Mucosa of stomach (tissue), 1 donor: ENCODE measurements around the gene CHERP.

Experiments used
- H3K27me3 ChIP-seq: one replicate; pipeline ENCODE4 v1.7.0; 2013; ENCODE audit warnings: mild to moderate bottlenecking, low read length; ENCODE audit not compliant: control insufficient read depth, insufficient read depth
- H3K36me3 ChIP-seq: one replicate; pipeline ENCODE4 v1.7.0; 2013; ENCODE audit warnings: low read length; ENCODE audit not compliant: control insufficient read depth, insufficient read depth
- H3K4me1 ChIP-seq: one replicate; pipeline ENCODE4 v1.7.0; 2013; ENCODE audit warnings: mild to moderate bottlenecking, low read length; ENCODE audit not compliant: control insufficient read depth, insufficient read depth
- H3K4me3 ChIP-seq: one replicate; pipeline ENCODE4 v1.7.0; 2013; ENCODE audit warnings: low read length
- H3K9ac ChIP-seq: one replicate; pipeline ENCODE4 v1.7.0; 2013; ENCODE audit warnings: mild to moderate bottlenecking, low read length, moderate library complexity
- H3K9me3 ChIP-seq: one replicate; pipeline ENCODE4 v1.7.0; 2013; ENCODE audit warnings: mild to moderate bottlenecking, low read length, moderate library complexity; ENCODE audit not compliant: control insufficient read depth
- donor health status: Pancreatic carcinoma.

CHERP gene

DNA sequence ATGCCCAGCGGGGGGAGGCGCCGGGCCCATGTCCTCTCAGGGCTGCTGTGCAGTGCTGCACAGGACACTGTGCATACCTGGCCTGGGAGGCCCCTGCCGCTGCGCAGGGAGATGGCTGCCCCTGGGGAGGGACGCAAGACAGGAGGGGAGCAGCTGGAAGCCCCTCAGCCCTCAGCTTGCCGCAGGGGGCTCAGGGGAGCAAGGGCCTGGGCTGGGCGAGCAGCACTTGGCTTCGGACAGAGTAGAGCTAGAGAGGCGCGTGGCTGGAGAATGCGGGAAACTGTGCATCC lies 10.9 kb downstream of the CHERP start:
- no peaks in the 10 kb centered on the region for H3K4me1 ChIP-seq
- no peak overlapping the region for H3K4me3 ChIP-seq
- H3K9ac ChIP-seq, result no peak overlapping the region
- H3K36me3 ChIP-seq, result peaks cover 26% of the 10 kb centered on the region
- H3K27me3 ChIP-seq, result no peaks in the 10 kb centered on the region
- no peaks in the 10 kb centered on the region for H3K9me3 ChIP-seq

DNA sequence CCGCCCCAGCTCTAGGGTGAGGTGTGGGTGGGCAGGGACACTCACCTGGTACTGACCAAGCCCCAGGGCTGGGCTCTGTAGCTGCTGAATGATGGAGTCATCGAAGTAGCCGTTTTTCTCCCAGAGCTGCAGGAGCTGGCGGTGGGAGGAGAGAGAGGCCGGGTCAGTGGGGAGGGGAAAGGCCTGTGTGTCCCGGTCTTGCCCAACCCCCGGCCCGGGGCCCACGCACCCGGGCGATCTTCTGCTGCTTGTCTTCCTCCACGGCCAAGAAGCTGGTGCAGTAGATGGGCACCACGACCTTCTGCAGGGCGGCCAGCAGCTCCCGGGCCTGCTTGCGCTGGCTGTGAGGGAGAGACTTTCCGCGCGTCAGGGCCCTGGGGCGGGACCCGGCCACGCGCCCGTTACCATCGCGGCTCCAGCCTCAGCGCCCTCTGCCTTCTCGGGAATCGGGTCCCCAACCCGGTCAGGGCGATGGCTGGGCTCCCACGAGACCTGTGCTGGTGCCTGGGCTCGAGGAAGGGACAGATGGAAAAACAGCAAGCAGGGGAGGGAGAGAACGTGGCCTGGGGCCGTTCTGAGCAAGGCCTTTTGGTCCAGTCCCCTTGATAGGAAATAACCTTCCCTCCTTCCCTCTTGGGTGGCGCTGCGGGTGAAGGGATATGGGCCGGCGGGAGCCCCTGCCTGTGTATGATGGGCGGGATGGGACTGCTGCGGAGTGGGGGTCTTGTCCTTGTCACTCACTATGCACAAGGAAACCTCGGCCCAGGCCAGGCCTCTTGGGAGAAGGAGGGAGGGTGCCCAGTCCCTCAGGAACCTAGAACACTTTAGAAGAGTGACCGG lies 11.5 kb downstream of the CHERP start:
- no peak overlapping the region for H3K9ac ChIP-seq
- H3K27me3 ChIP-seq, result no peaks in the 10 kb centered on the region
- H3K4me1 ChIP-seq, result no peaks in the 10 kb centered on the region
- peaks cover 26% of the 10 kb centered on the region for H3K36me3 ChIP-seq
- no peak overlapping the region for H3K4me3 ChIP-seq
- H3K9me3 ChIP-seq, result no peaks in the 10 kb centered on the region

DNA sequence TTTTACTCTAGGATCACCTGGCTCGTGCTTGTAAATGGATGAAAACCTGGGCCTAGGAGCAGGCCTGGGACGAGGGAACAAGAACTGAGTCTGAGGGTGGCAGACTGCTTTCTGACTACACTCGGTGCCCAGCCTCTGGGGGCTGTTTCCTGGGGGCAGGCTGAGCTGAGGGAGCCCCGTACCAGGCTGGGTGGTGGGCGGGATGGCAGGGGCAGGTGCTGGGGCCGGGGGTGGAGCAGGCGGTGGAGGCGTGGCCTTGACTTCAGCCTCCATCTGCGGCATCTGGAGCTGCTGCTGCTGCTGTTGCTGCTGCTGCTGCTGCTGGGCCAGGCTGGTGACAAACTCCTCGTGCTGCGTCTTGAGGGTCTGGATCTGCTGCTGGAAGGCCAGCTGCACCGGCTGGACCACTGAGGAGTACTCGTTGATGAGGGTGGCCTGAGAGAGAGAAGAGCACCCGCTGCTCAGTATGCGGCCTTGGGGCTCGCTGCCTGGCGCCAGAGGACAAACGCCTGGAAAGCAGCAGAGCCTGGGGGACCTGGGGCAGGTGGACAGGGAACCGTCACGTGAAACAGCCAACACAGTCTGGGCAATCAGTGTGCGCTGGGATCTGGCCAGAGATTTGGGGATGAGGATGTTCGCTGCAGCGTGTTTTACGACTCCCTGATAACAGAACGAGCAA lies 12.6 kb downstream of the CHERP start:
- no peak overlapping the region for H3K9ac ChIP-seq

DNA sequence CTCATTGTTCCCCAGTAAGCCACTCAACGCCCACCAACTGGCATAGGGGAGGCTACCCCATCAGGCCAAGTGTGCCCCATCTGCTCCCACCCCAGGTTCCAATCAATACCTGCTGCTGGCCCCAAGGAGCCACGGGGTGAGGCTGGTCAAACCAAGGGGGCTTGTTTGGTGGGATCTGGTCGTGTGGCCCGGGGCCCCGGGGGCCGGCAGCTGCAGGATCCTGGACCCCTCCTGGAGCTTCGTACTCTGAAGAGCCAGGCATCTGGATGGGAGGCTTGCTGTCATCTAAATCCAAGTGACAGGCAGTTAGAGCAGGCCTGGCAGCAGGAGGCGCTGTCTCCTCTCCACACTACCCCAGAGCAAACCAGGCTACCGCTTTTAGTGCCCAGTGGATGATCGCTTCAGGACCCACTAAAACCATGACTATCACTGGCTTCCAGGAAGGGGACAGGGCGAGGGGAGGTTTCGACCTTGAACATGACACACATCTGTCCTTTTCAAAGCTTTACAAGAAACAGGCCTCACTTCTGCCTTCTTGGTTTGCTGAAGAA lies 14.2 kb downstream of the CHERP start:
- H3K4me1 ChIP-seq, result no peaks in the 10 kb centered on the region
- H3K27me3 ChIP-seq, result no peaks in the 10 kb centered on the region
- H3K9ac ChIP-seq, result no peak overlapping the region
- H3K4me3 ChIP-seq, result no peak overlapping the region
- peaks cover 35% of the 10 kb centered on the region for H3K36me3 ChIP-seq
- no peaks in the 10 kb centered on the region for H3K9me3 ChIP-seq

More for the DNA sequence above, 12.6 kb downstream of the CHERP start:
- Histone ChIP-seq H3K4me3 (no peak overlapping the region), H3K36me3 (peaks cover 26% of the 10 kb centered on the region), H3K9me3 (no peaks in the 10 kb centered on the region), H3K4me1 (no peaks in the 10 kb centered on the region), H3K27me3 (no peaks in the 10 kb centered on the region)

DNA sequence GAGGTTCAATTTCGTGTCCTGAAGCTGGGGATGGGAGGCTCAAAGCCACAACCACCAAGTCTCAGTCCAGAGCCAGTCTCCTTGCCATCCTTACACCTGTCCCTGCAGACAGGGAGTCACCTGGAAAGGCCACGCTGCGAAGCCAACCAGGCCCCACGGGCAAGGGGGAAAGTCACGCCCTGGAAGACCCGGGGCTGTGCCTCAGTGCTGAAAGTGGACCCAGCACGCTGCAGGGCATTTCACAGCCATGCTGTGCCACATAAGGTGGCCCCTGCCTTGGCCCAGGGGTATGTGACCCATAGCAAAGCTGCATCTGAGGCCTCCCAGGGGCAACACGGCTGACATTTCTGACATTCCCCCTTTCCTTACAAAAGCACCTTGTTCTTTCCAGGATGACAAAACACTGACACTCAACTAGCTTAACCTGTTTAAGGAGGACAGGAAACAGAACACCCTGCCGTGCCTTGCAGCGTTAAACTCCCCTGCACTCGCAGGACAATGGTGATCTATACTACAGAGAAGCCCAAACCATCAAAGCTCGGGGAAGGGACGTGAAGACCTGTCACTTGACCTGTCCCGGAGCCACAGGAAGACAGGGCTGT lies 14.8 kb downstream of the CHERP start:
- H3K4me1 ChIP-seq, result no peaks in the 10 kb centered on the region
- H3K4me3 ChIP-seq, result no peak overlapping the region
- peaks cover 38% of the 10 kb centered on the region for H3K36me3 ChIP-seq
- H3K9ac ChIP-seq, result no peak overlapping the region
- no peaks in the 10 kb centered on the region for H3K9me3 ChIP-seq
- no peaks in the 10 kb centered on the region for H3K27me3 ChIP-seq

DNA sequence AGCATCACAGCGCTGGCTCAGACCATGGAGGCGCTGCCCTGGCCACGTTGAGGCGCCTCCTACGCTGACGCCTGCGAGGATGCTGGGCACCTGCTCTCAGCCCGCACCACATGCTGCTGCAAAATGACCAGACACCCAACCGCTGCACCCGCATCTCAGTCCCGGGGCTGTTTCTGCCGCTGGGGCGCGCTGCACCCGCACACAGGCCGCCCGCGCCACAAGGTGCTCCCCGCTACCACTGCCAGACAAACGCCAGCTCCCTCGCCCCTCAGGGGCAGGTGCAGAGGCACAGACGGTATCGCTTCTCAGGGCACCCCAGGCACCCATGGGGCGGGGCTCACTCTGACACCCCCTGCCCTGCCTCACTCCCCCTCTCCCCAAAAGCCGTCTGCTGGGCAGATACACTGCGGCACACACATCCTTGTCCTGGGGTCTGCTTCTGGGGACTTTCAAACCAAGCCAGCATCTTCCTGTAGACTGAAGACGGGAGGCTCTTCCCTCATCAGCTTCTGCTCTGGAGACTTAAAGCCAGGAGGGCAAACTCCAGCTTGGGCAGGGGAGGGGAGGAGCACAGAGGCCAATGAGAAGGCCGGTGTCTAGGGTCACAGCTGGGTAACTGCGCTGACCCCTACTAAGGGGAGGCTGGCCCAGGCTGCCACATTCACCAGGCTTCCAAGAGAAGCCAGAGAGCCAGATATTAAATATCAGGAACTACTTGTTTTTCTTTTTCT lies 16.3 kb downstream of the CHERP start:
- no peaks in the 10 kb centered on the region for H3K27me3 ChIP-seq
- no peaks in the 10 kb centered on the region for H3K4me1 ChIP-seq
- no peaks in the 10 kb centered on the region for H3K9me3 ChIP-seq
- H3K36me3 ChIP-seq, result peaks cover 39% of the 10 kb centered on the region
- no peak overlapping the region for H3K9ac ChIP-seq
- H3K4me3 ChIP-seq, result no peak overlapping the region

DNA sequence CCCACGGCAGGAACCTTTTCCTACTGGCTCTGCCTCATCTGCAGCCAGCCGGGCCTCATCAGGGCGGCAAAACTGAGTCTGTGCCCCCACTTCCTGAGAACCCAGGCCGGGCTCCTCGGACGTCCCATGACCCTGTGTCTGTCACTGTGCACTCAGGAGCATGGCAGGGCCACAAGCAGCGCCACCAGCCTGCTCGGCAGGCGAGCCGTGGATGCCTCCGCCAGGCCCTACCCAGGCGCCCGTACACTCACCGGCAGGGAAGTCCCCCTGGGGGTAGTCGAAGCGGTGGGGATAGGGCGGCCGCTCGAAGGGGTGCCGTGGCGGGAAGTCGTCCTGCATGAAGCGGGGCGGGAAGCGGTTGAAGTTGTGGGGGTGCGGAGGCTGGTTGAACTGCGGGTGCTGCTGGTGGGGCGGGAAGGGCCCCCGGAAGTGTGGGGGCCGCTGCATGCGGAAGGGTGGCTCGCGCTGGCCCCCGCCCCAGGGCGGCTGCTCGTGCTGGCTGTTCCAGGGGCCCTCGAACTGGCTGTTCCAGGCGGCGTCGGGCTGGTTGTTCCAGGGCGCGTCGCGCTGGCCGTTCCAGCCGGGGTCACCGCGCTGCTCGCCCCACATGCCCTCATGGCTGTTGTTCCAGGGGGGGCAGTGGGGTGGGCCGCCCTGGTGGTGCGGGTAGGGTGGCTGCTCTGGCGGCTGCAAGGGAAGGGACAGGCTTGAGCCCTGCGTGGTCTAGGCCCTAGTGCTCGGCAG lies 17.1 kb downstream of the CHERP start:
- Histone ChIP-seq H3K36me3 (peaks cover 37% of the 10 kb centered on the region), H3K9ac (no peak overlapping the region)

DNA sequence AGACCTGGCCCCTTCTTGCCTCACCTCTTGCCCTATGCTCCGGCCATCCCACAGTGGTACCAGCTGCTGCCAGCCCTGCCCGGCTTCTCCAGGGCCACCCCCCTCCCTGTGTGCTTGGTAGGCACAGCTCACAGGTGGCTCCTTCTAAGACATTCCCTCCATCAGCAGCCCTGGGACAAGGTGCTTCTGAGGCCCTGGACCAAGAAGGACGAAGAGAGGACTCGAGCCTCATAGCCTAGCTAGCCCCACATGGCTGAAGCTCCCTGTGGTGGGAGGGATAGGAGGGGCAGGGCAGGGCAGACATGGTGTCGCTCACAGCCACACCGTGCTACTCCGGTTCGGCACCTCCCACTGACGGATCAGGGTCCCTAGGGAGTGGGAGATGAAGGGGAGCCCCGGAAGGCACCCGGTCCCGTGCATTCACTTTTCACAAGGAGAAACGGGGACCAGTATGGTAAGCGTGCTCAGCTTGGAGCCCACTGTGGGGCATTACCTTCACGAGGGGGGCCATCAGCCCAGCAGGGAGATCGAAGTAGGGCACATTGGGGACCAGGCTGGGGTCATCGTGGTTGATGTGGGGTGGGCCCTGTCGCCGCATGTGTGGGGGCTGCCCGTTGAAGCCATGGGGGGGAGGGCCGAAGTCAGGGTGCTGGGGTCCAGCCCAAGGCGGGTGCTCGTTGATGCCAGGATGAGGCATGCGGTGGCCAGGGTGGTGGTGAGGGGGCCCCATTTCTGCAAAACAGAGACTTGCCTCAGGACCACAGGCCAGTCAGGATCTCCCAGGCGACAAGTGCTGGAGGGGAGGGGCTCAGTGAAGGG lies 19.5 kb downstream of the CHERP start:
- Histone ChIP-seq H3K9ac (no peak overlapping the region), H3K4me3 (no peak overlapping the region), H3K9me3 (no peaks in the 10 kb centered on the region), H3K4me1 (no peaks in the 10 kb centered on the region), H3K27me3 (no peaks in the 10 kb centered on the region), H3K36me3 (peaks cover 28% of the 10 kb centered on the region)

More for the DNA sequence above, 17.1 kb downstream of the CHERP start:
- Histone ChIP-seq H3K4me1 (no peaks in the 10 kb centered on the region), H3K27me3 (no peaks in the 10 kb centered on the region), H3K4me3 (no peak overlapping the region), H3K9me3 (no peaks in the 10 kb centered on the region)

DNA sequence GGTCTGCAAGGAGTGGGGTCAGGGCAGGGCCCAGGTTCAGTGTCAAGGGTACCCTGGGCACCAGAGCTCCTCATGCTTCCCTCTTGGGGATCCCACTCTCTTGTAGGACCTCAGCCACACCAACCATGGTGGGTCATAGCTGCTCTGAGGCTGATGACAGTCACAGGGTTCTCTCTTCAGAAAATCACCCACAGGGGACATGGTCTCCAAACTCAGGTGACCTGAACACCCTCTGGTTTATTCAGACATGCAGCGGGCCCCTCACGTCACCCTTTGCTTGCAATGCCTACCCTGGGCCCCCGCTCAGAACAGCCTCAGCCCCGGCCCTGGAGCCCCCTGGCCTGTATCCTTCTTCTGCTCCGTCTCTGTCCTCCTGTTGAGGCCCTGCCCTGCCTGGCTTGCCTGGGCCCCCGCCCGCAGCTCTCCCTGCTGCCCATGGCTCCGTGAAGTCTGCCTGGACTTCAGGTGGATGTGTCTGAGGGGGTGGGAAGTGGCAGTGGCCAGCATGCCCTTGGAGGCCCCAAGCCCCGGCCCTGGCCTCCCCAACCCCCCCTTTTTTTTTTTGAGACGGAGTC lies 20.4 kb downstream of the CHERP start:
- Histone ChIP-seq H3K36me3 (peaks cover 25% of the 10 kb centered on the region), H3K9me3 (no peaks in the 10 kb centered on the region), H3K9ac (no peak overlapping the region), H3K4me1 (no peaks in the 10 kb centered on the region), H3K27me3 (no peaks in the 10 kb centered on the region), H3K4me3 (no peak overlapping the region)

DNA sequence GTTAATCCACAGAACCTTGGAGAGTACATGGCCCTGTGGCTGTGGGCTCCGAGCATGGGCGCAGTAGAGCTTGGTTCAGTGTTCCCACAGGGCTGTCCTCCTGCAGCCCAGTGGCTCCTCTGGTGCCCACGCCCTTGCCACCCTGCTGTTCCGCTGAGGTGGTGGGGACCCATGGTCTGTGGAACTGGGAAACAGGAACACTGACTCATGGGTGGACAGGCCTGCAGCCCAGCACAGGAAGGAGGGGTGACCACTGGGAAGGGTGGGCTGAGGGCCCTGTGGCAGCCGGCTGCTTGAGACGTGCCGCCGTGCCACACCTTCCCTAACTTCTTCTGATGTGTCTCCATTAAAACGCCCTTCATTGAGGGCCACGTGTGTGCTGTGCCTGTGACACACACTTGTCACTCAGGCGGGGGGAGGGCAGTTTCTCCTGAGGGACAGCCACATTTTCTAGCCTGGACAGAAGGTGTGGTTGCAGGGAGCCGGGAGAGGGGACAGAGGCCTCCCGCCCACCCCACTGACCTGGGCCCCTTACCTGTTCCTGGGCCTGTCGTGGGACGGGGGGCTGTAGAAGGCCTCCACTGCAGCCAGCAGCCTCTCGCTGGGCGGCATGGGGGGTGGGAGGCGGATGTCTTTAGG lies 21.1 kb downstream of the CHERP start:
- no peaks in the 10 kb centered on the region for H3K4me1 ChIP-seq
- no peak overlapping the region for H3K4me3 ChIP-seq
- no peaks in the 10 kb centered on the region for H3K9me3 ChIP-seq
- H3K27me3 ChIP-seq, result no peaks in the 10 kb centered on the region
- no peak overlapping the region for H3K9ac ChIP-seq
- peaks cover 25% of the 10 kb centered on the region for H3K36me3 ChIP-seq
